Activated T-cell treated with anti-CD3 and anti-CD28 coated beads, Interleukin-2, amount 50 U/mL, for 48 hours (primary cell): ENCODE results near the gene NDUFA7.
"Not testable (repeated sequence)": the region's sequence is repeated elsewhere in the genome, so short reads cannot be mapped to it uniquely, and the experiment has no call there.

Experiments
- DNase-seq, 2 experiments: peaks; one replicate each; pipeline ENCODE4 v3.0.0-alpha.2; 2020

Gene NDUFA7

GRCh38 chr19:8318835-8319234, 2.3 kb downstream of the NDUFA7 start:
- not testable (repeated sequence) for DNase-seq

DNA sequence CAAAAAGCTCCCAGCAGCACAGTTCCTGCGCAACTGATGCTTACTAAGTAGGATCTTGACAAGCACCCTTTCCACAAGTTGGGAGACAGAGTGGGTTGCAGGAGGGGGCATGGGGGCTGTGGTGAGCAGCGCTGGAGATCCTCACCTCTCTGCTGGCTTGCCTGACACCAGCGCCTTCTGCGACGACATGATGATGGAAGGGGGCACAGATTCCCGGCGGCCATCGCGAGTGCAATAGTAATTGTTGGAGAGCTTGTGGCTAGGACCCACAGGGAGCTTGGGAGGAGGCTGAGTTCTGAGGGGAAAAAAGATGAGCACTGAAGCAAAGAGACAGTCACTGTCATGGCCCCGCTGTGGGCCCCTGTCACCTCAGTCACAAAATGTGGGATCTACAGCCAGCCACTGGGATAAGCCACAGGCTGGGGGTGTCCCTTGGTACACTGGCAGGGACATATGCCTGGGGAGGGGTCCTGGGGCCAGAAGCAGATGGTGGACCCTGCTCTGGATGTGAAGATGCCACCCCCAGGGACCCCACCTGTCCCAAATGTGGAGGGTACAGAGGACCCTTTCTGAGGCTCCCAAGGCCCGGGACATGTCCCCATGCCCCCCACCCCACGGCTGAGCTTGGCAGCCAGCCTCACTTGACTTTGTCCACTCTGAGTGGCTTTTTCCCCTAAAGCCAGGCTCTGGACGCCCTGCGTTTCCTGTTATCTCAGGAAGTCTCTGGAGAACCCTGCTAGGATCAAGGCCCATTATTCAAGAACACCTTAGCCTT, 4.6 kb downstream of the NDUFA7 start:
- no peak for DNase-seq

DNA sequence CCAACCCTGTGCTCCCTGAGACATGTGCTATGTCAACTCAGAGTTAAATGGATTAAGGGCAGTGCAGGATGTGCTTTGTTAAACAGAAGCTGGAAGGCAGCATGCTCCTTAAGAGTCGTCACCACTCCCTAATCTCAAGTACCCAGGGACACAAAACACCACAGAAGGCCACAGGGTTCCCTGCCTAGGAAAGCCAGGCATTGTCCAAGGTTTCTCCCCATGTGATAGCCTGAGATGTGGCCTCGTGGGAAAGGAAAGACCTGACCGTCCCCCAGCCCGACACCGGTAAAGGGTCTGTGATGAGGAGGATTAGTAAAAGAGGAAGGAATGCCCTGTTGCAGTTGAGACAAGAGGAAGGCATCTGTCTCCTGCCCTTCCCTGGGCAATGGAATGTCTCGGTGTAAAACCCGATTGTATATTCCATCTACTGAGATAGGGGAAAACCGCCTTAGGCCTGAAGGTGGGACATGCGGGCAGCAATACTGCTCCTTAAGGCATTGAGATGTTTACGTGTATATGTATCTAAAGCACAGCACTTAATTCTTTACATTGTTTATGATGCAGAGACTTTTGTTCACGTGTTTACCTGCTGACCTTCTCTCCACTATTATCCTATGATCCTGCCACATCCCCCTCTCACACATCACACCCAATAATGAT, 6.1 kb downstream of the NDUFA7 start:
- DNase-seq: not testable (repeated sequence)

GRCh38 chr19:8311461-8312260, 9.5 kb downstream of the NDUFA7 start:
- no peak for DNase-seq

GRCh38 chr19:8310342-8311055, 10.7 kb downstream of the NDUFA7 start:
- no peak for DNase-seq

DNA sequence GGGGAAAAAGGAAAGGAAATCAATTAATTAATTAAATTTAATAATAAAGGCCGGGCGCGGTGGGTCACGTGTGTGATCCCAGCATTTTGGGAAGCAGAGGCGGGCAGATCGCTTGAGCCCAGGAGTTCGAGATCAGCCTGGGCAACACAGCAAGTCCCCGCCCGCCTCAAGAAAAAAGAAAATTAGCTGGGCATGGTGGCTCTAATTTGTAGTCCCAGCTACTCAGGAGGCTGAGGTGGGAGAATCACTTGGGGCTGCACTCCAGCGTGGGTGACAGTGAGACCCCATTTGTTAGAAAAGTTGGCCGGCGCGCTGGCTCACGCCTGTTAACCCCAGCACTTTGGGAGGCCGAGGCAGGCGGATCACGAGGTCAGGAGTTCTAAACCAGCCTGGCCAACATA, 12.3 kb downstream of the NDUFA7 start:
- no peak for DNase-seq

GRCh38 chr19:8307965-8308866, 13.0 kb downstream of the NDUFA7 start, which contains the start of gene CD320:
Gene CD320, minus strand, starts transcription at chr19:8308358. Its CDS starts 68 bp downstream, at chr19:8308290.
- peak; percentile 92 to 93 for DNase-seq

DNA sequence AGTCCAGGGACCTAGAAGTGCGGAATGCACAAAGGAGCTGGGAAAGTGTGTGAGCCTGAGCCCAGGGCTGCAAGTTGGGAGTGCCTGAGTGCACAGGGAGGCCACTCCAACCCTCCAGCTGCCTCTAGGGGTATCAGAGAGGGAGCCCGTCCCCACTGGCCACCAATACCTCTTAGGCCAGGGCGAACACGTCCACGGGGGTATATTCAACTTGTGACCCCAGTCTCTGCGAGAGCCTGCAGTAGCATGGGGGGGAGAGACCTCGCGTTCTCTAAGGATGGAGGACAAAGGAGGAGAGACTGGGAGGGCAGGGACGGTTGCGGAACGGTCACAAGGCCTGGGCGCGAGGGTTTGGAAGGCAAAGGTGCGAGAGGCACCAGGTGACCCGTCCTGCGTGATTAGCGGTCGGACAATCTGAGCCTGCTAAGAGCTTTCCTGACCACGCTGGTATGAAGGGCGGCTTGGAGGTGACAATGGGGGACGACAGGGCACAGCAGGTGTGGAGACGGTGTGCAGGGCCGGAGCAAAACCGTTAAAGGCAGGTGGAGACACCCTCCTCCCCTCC, 13.7 kb downstream of the NDUFA7 start:
- no peak for DNase-seq

DNA sequence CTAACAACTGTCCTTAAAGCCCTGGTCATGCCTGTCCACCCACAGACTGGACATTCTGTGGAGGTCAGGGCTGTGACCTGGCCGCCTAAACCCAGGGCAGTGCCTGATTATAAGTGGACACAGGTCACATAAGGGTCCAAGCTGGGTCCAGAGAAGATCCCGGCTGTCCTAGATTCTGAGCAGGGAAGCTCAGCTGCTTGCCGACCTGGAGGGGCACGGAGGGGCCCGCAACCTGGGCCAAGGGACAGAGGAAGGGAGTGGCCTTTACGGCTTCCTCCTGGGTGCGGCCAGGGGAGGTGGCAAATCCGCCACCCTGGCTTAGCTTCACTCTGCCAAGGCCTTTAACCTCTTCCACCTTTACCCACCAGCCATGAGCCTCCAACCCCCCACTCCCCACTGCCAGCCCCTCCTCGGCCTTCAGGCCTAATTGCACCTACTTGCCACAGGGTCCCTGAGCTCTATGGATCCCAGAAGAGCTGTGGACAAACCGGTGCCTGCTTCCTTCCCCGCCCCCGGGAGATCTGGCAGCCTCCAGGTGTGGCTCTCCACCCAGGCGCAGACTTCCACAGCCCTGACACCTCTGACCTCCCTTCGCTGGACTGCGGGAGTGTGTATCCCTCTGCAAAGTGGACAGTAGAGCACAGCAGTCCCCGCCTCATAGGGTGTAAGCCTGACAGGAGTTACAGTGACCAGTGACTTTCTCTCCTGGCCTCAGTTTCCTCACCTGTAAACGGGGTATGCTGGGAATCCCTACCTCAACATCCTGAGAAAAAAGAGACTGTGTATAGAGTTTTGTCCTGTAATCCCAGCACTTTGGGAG, 14.7 kb downstream of the NDUFA7 start:
- DNase-seq: no peak

GRCh38 chr19:8305798-8306197, 15.4 kb downstream of the NDUFA7 start:
- DNase-seq: peak in 1 of 2 experiments; percentile 13

GRCh38 chr19:8304841-8305621, 16.1 kb downstream of the NDUFA7 start:
- DNase-seq: peak; percentile 59 to 65

DNA sequence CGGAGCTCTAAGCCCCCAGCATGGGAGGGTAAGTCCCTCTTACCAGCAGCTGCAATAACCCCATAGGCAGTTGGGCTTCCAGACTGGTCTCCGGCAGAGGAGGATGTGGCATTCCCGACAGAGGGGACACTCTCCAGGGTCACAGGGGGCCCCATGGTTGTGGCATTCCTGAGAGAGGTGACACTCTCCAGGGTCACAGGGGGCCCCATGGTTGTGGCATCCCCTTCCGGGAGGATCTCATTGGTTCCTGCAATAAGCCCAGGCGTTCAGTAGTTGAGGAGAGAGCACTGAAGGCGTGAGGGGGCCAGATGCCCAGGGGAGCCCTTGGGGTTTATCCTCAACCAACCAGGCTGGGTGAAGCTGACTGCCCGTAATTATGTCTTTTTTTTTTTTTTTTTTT, 18.4 kb downstream of the NDUFA7 start:
- peak; percentile 14 for DNase-seq

GRCh38 chr19:8302357-8302691, 18.9 kb downstream of the NDUFA7 start:
- peak in 1 of 2 experiments; percentile 10 for DNase-seq

- DNase-seq: not testable (repeated sequence)
These were observed 29.8 kb downstream of the NDUFA7 start for GRCh38 chr19:8291337-8291736.

- DNase-seq: not testable (repeated sequence)
These were observed 44.7 kb downstream of the NDUFA7 start for GRCh38 chr19:8276508-8276907.

DNA sequence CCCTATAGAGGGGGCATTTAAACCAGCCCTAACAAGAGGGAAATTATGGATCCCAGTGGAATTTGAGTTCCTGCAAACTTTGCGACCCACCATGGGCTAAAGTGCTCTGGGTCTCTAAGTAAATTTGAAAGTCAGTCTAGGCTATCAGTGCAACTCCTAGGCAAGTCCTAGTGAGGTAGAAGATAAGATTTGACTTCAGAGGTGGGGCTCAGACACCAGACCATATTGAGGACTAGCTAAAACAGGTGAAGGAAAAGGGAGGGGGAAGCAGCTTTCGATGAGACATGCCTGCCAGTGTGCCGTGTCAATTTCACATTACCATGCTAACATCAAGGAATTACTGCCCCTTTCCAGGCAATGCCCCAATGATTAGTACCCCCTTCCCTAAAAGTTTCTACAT, 51.5 kb downstream of the NDUFA7 start:
- peak in 1 of 2 experiments; percentile 11 for DNase-seq

DNA sequence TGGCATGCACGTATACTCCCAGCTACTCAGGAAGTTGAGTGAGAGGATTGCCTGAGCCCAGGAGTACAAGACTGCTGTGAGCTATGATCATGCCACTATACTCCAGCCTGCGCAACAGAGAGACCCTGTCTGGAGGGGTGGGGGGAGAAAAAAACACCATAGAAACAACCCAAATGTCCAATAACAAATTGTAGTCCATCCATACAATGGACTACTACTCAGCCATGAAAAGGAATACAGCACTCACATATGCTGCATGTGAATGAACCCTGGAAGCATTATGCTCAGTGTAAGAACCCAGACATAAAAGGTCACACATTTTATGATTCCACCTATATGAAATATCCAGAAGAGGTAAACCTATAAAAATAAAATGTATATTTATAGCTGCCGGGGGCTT, 55.3 kb downstream of the NDUFA7 start:
- DNase-seq: peak in 1 of 2 experiments; percentile 9

GRCh38 chr19:8264248-8264647, 56.9 kb downstream of the NDUFA7 start:
- not testable (repeated sequence) for DNase-seq

DNA sequence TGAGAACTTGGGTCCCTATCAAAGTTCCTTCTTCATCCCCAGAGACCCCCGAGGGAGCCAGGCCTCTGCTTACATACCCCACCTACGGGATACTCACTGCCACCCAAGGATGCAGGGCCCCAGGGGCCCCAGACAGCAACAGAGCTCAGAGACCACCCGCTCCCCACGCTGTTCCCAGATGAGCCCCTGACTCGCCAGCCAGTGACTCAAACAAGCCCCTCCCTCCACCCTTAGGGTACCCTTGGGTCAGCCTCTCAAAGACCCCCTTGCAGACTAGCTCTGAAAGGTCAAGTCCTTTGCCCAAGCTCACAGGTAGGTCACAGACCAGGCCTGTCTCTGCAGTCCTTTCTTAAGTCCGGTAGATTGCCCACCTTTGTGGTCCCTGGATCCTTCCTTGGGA, 58.7 kb downstream of the NDUFA7 start:
- no peak for DNase-seq

- no peak for DNase-seq
These were observed 59.3 kb downstream of the NDUFA7 start for GRCh38 chr19:8261881-8262280.
